Breast epithelium (tissue), 4 donors: Measurements from ENCODE around the gene COBLL1. TPM values are rescaled to one million over a fixed set of nuclear protein-coding genes. Genes with fewer than 3 reads are reported as not detected.

ENCODE experiments used
- DNase-seq, 2 donors: peaks; one replicate each; pipeline ENCODE4 v3.0.0-alpha.2; 2019; ENCODE audit warnings: low spot score in 2 of 2
- H3K27ac ChIP-seq, 2 donors: fragments of 200-600 bp; sonication (generic) in 1 of 2; one replicate each; pipeline ENCODE4 v1.5.1; 2016 to 2019; ENCODE audit warnings: mild to moderate bottlenecking in 1 of 2
- H3K27me3 ChIP-seq, 2 donors: fragments of 200-600 bp; sonication (generic) in 1 of 2; one replicate each; pipeline versions ENCODE4 v1.5.1 to v1.6.0; 2017 to 2019; ENCODE audit warnings: control low read depth in 1 of 2, mild to moderate bottlenecking in 1 of 2
- H3K36me3 ChIP-seq: fragments of 200-600 bp; one replicate; pipeline ENCODE4 v1.5.1; 2019
- H3K4me1 ChIP-seq, 2 donors: fragments of 200-600 bp; sonication (generic); one replicate each; pipeline ENCODE4 v1.5.1; 2016 to 2019; ENCODE audit warnings: control low read depth in 1 of 2
- H3K4me3 ChIP-seq, 3 donors: fragments of 200-600 bp; sonication (generic); 1 replicate in 2 of 3; 2 replicates in 1 of 3; pipeline ENCODE4 v1.5.1; 2016 to 2019; ENCODE audit warnings: mild to moderate bottlenecking in 3 of 3, moderate library complexity in 2 of 3
- H3K9me3 ChIP-seq, 2 donors: fragments of 200-600 bp; sonication (generic) in 1 of 2; one replicate each; pipeline ENCODE4 v1.5.1; 2016 to 2019; ENCODE audit warnings: control low read depth in 1 of 2
- CTCF ChIP-seq, 3 donors: fragments of 450-650 bp; IDR thresholded peaks; one replicate each; pipeline ENCODE4 v1.5.1; 2016 to 2017; ENCODE audit warnings: antibody characterized with exemption in 3 of 3, mild to moderate bottlenecking in 3 of 3, moderate library complexity in 3 of 3
- POLR2A ChIP-seq: fragments of 450-650 bp; IDR thresholded peaks from one replicate; pipeline ENCODE4 v1.6.1; 2016; ENCODE audit warnings: antibody characterized with exemption, mild to moderate bottlenecking, moderate library complexity
- POLR2AphosphoS5 ChIP-seq, 3 donors: sonication (generic); formaldehyde crosslinking; IDR thresholded peaks; one replicate each; pipeline ENCODE4 v1.6.1; 2017; ENCODE audit warnings: antibody characterized with exemption in 3 of 3
- intact Hi-C: fragments of 100-400 bp; cut with DNase I; formaldehyde crosslinking; loops from one replicate; pipeline ENCODE4 v1.15.1; 2023; ENCODE audit warnings: low total_unique reads
- total RNA-seq, 3 donors: library from RNA; depleted of rRNA; stranded (reverse); fragments of >200 nt; gene quantifications; one replicate each; pipeline ENCODE4 v1.1.0, GENCODE V29; 2016

Gene COBLL1
- total RNA-seq, 3 donors from 2014 or later, result 43.6 to 92.8 (median 75.8) TPM

- H3K4me1 ChIP-seq, result no peaks in the 10 kb centered on the region
- H3K9me3 ChIP-seq, result no peaks in the 10 kb centered on the region
- no peak for DNase-seq
- H3K27me3 ChIP-seq, result no peaks in the 10 kb centered on the region
- no peak for TF ChIP-seq CTCF (IDR thresholded peaks at IDR 0.05)
- TF ChIP-seq POLR2AphosphoS5 (IDR thresholded peaks at IDR 0.05), result no peak
- TF ChIP-seq POLR2A, result no peak
- intact Hi-C loops, result no loop called here
- no peak overlapping the region for H3K4me3 ChIP-seq
- no peaks in the 10 kb centered on the region for H3K36me3 ChIP-seq
- no peak overlapping the region for H3K27ac ChIP-seq
These were observed 37.7 kb downstream of the COBLL1 start for GRCh38 chr2:164803776-164804466.

GRCh38 chr2:164802095-164802707 lies 39.4 kb downstream of the COBLL1 start:
- no peak overlapping the region for H3K4me3 ChIP-seq
- no peaks in the 10 kb centered on the region for H3K9me3 ChIP-seq
- DNase-seq, result no peak
- no peaks in the 10 kb centered on the region for H3K27me3 ChIP-seq
- intact Hi-C loops, result no loop called here
- no peak overlapping the region for H3K27ac ChIP-seq
- TF ChIP-seq CTCF (IDR thresholded peaks at IDR 0.05) (no peak), POLR2A (no peak), POLR2AphosphoS5 (IDR thresholded peaks at IDR 0.05) (no peak)
- H3K4me1 ChIP-seq, result no peaks in the 10 kb centered on the region
- H3K36me3 ChIP-seq, result no peaks in the 10 kb centered on the region

GRCh38 chr2:164800572-164800971 lies 41.1 kb downstream of the COBLL1 start:
- TF ChIP-seq POLR2A, result no peak
- TF ChIP-seq POLR2AphosphoS5 (IDR thresholded peaks at IDR 0.05), result no peak
- no peak for TF ChIP-seq CTCF (IDR thresholded peaks at IDR 0.05)
- H3K36me3 ChIP-seq, result no peaks in the 10 kb centered on the region
- no peak for DNase-seq
- intact Hi-C loops, result no loop called here
- H3K27ac ChIP-seq, result no peak overlapping the region
- no peaks in the 10 kb centered on the region for H3K9me3 ChIP-seq
- no peaks in the 10 kb centered on the region for H3K4me1 ChIP-seq
- no peaks in the 10 kb centered on the region for H3K27me3 ChIP-seq
- no peak overlapping the region for H3K4me3 ChIP-seq

GRCh38 chr2:164797627-164798026 lies 44.0 kb downstream of the COBLL1 start:
- intact Hi-C loops, result no loop called here
- Histone ChIP-seq H3K9me3 (no peaks in the 10 kb centered on the region), H3K27me3 (no peaks in the 10 kb centered on the region), H3K4me1 (no peaks in the 10 kb centered on the region), H3K27ac (no peak overlapping the region), H3K4me3 (no peak overlapping the region), H3K36me3 (no peaks in the 10 kb centered on the region)
- TF ChIP-seq POLR2AphosphoS5 (IDR thresholded peaks at IDR 0.05) (no peak), CTCF (IDR thresholded peaks at IDR 0.05) (no peak), POLR2A (no peak)
- DNase-seq, result no peak

GRCh38 chr2:164796999-164797398 lies 44.6 kb downstream of the COBLL1 start:
- no peaks in the 10 kb centered on the region for H3K4me1 ChIP-seq
- no peak for DNase-seq
- no peak for TF ChIP-seq POLR2A
- no peak for TF ChIP-seq CTCF (IDR thresholded peaks at IDR 0.05)
- no peak for TF ChIP-seq POLR2AphosphoS5 (IDR thresholded peaks at IDR 0.05)
- H3K4me3 ChIP-seq, result no peak overlapping the region
- H3K27me3 ChIP-seq, result no peaks in the 10 kb centered on the region
- intact Hi-C loops, result no loop called here
- no peaks in the 10 kb centered on the region for H3K9me3 ChIP-seq
- no peak overlapping the region for H3K27ac ChIP-seq
- no peaks in the 10 kb centered on the region for H3K36me3 ChIP-seq
